ENCODE data around the gene PTPRC. TPM values are rescaled to one million over a fixed set of nuclear protein-coding genes. Genes with fewer than 3 reads are reported as not detected.
A peak's percentile ranks its signal among the peaks of the same experiment; 100 is the strongest.

PTPRC gene
- total and polyA plus RNA-seq, 2 donors (not counting 3 experiments of a cell fraction or from before 2014, with no cell fraction given) = not detected

DNA sequence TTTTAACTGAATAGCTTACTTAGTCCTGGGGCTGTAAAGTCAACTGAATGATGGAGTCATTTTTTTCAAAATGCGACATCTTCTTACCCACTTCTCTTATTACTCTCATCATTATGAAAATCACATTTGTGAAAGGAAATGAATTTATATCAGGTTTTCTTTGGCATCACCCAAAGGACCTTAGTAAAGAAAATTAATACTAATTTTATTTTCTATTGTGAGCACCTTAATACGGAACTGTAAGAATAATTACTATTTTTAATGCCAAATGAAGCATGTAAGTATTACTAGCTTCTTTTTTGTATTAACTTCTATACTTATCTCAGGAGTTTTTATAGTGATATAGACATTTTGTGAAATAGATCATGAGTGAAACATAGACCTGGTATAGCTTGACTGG lies 30.9 kb downstream of the PTPRC start:
- no peak overlapping the region for H3K4me3 ChIP-seq (replicated peaks in 1 of 3; ENCODE audit: insufficient read depth in 1 of 3, low read depth in 1 of 3, low read length in 3 of 3)
- peak overlapping the region; percentile 80 for H3K27ac ChIP-seq (ENCODE audit: insufficient read depth, low read depth, low read length)
- no TSS peak for BruUV-seq (replicated peaks)
- ChIA-PET CTCF (interaction anchor here (0.6 to 2.1 kb wide), 4 partner anchors 16 to 477 kb away, joined by 3 to 6 read pairs (median 3); no protein-coding TSS in a partner anchor), POLR2A (no interaction called here)
- H3K9me1 ChIP-seq (replicated peaks; ENCODE audit: control insufficient read depth, extremely low read depth, insufficient read depth, low read length) = no peaks in the 10 kb centered on the region
- peak overlapping the region; percentile 2 for H3K4me2 ChIP-seq (ENCODE audit: insufficient read depth, low read length)
- intact Hi-C loops (cut with micrococcal nuclease) (loop anchor here (1.0 to 5.0 kb wide), 3 partner anchors 177 to 603 kb away; partner anchors contain the start of gene NEK7), dilution Hi-C loops (cut with MboI; ENCODE audit: extremely low pct_ligation_motif_present, low sequenced_read_pairs) (no loop called here)
- H3K27me3 ChIP-seq (ENCODE audit: control insufficient read depth in 2 of 2, insufficient read depth in 2 of 2, low read length in 2 of 2) = no peaks in the 10 kb centered on the region
- DNase-seq (ENCODE audit: low read depth, low spot score) = no peak
- TF ChIP-seq MYC (IDR thresholded peaks at IDR 0.05; ENCODE audit: low read depth, low read length) (no peak), GATA2 (IDR thresholded peaks at IDR 0.05; ENCODE audit: insufficient read depth, insufficient read length, low read depth, low read length) (no peak), FOS (IDR thresholded peaks at IDR 0.05; ENCODE audit: borderline replicate concordance, insufficient read depth, low read length) (no peak), JUN (IDR thresholded peaks at IDR 0.05; ENCODE audit: borderline replicate concordance, insufficient read depth, insufficient read length, low read depth) (no peak), POLR2A (IDR thresholded peaks at IDR 0.05; ENCODE audit: low read depth, low read length) (no peak), POLR2AphosphoS5 (IDR thresholded peaks at IDR 0.05; ENCODE audit: insufficient read depth, low read depth, low read length) (no peak), EZH2 (IDR thresholded peaks at IDR 0.05; ENCODE audit: borderline replicate concordance, low read depth, low read length, severe bottlenecking) (no peak)
- TF ChIP-seq, protein P1, sequence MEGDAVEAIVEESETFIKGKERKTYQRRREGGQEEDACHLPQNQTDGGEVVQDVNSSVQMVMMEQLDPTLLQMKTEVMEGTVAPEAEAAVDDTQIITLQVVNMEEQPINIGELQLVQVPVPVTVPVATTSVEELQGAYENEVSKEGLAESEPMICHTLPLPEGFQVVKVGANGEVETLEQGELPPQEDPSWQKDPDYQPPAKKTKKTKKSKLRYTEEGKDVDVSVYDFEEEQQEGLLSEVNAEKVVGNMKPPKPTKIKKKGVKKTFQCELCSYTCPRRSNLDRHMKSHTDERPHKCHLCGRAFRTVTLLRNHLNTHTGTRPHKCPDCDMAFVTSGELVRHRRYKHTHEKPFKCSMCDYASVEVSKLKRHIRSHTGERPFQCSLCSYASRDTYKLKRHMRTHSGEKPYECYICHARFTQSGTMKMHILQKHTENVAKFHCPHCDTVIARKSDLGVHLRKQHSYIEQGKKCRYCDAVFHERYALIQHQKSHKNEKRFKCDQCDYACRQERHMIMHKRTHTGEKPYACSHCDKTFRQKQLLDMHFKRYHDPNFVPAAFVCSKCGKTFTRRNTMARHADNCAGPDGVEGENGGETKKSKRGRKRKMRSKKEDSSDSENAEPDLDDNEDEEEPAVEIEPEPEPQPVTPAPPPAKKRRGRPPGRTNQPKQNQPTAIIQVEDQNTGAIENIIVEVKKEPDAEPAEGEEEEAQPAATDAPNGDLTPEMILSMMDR (IDR thresholded peaks at IDR 0.05; ENCODE audit: extremely low read depth in 1 of 2, insufficient read depth in 1 of 2, low read depth in 1 of 2, low read length in 2 of 2) = no peak
- TF ChIP-seq, protein P2, sequence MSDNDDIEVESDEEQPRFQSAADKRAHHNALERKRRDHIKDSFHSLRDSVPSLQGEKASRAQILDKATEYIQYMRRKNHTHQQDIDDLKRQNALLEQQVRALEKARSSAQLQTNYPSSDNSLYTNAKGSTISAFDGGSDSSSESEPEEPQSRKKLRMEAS (IDR thresholded peaks at IDR 0.05; ENCODE audit: insufficient read depth, insufficient read length) = no peak
- no peaks in the 10 kb centered on the region for H3K9me3 ChIP-seq (replicated peaks; ENCODE audit: control insufficient read depth, insufficient read depth, low read length)
- peak overlapping the region; percentile 48 for H3K9ac ChIP-seq (replicated peaks; ENCODE audit: extremely low read depth, insufficient read depth, low read length)
- no peaks in the 10 kb centered on the region for H3K79me2 ChIP-seq (ENCODE audit: control insufficient read depth, insufficient read depth, low read length)
- H3K36me3 ChIP-seq (ENCODE audit: control insufficient read depth in 2 of 2, extremely low read depth in 1 of 2, insufficient read depth in 2 of 2, low read length in 2 of 2) = no peaks in the 10 kb centered on the region
- peaks cover 16% of the 10 kb centered on the region for H3K4me1 ChIP-seq (ENCODE audit: control insufficient read depth, extremely low read depth, insufficient read depth, low read length)
- H2AFZ ChIP-seq (ENCODE audit: low read depth, low read length) = no peak overlapping the region
- no peak for FAIRE-seq
- no peaks in the 10 kb centered on the region for H4K20me1 ChIP-seq (replicated peaks; ENCODE audit: control insufficient read depth, extremely low read depth, insufficient read depth, low read length)
